Measurements from ENCODE around the gene PTCHD1. TPM values are rescaled to one million over a fixed set of nuclear protein-coding genes. Genes with fewer than 3 reads are reported as not detected.

Gene PTCHD1
- total RNA-seq, 1 donor from 2014 or later = 0.83 TPM

DNA sequence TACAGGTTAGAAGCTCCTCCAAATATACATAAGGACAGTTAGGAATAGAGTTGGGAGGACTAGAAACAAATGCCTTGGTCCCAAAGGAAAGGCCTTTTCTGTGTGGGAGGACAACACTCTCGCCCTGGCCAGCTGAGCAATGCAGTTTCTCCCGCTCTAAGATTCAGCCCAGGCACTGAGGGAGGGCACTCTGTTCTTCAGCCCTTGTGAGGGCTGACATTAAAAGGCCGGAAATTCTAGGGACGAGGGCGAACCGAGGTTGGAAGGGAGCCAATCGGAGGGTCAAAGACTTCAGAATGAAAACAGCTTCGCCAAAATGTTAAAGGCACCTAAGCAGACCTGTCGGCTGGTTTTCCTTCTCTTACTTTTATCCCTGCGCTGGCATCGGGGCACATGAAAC, 2.9 kb upstream of the PTCHD1 start:
- no peak overlapping the region for H3K27ac ChIP-seq
- TF ChIP-seq, protein P1, sequence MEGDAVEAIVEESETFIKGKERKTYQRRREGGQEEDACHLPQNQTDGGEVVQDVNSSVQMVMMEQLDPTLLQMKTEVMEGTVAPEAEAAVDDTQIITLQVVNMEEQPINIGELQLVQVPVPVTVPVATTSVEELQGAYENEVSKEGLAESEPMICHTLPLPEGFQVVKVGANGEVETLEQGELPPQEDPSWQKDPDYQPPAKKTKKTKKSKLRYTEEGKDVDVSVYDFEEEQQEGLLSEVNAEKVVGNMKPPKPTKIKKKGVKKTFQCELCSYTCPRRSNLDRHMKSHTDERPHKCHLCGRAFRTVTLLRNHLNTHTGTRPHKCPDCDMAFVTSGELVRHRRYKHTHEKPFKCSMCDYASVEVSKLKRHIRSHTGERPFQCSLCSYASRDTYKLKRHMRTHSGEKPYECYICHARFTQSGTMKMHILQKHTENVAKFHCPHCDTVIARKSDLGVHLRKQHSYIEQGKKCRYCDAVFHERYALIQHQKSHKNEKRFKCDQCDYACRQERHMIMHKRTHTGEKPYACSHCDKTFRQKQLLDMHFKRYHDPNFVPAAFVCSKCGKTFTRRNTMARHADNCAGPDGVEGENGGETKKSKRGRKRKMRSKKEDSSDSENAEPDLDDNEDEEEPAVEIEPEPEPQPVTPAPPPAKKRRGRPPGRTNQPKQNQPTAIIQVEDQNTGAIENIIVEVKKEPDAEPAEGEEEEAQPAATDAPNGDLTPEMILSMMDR (IDR thresholded peaks at IDR 0.05) = no peak
- no peaks in the 10 kb centered on the region for H3K36me3 ChIP-seq
- H3K4me3 ChIP-seq = no peak overlapping the region
- DNase-seq (no peak), ATAC-seq (no peak)
- no peaks in the 10 kb centered on the region for H3K4me1 ChIP-seq
- intact Hi-C loops (cut with DNase I) = no loop called here
- peaks cover 12% of the 10 kb centered on the region for H3K27me3 ChIP-seq (ENCODE audit: low read depth)
- no peaks in the 10 kb centered on the region for H3K9me3 ChIP-seq

DNA sequence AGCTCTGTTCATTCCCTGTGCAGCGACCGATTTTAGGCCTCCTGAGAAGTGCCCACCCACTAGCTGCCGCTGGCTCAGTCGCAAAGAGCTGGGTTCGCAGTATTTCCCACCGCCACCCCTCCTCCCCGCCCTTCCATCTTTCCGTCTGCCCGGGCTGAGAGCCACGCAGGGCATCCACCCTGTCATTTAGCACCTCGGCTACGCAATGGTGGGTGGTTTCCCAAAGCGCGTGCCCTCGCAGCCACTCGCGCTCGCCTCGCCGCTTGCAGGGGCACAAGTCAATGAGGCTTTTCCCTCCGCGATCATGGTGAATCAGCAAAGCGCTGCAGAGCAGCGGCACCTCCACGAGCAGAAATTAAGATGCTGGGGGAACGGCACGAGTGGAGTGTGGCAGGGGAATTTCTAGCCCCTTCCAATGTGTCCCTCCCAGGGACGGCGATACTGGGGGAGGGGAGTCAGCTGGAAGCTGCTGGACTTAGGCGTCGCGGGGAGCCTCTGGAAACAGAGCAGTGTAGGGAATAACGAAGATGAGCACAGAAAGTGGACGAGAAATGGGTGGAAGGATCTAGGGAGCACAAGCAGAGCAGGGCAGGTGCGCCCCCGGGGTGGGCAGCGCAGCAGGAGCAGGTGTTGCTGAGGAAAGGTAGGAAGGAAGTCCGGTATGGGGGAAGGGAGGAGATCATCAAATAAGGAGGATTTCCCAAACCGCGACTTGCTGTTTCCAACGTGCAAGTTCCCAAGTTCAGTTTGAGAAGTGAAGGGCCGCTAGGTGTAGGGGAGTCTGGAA, 2.4 kb upstream of the PTCHD1 start:
- no peak for DNase-seq
- H3K36me3 ChIP-seq = no peaks in the 10 kb centered on the region
- peak overlapping the region; percentile 25 for H3K4me3 ChIP-seq
- H3K27ac ChIP-seq = no peak overlapping the region
- no peaks in the 10 kb centered on the region for H3K9me3 ChIP-seq
- no peaks in the 10 kb centered on the region for H3K4me1 ChIP-seq
- ATAC-seq = peak; percentile 28 to 42
- TF ChIP-seq, protein P1 (IDR thresholded peaks at IDR 0.05) = no peak
- intact Hi-C loops (cut with DNase I) = no loop called here
- peaks cover 12% of the 10 kb centered on the region for H3K27me3 ChIP-seq (ENCODE audit: low read depth)

DNA sequence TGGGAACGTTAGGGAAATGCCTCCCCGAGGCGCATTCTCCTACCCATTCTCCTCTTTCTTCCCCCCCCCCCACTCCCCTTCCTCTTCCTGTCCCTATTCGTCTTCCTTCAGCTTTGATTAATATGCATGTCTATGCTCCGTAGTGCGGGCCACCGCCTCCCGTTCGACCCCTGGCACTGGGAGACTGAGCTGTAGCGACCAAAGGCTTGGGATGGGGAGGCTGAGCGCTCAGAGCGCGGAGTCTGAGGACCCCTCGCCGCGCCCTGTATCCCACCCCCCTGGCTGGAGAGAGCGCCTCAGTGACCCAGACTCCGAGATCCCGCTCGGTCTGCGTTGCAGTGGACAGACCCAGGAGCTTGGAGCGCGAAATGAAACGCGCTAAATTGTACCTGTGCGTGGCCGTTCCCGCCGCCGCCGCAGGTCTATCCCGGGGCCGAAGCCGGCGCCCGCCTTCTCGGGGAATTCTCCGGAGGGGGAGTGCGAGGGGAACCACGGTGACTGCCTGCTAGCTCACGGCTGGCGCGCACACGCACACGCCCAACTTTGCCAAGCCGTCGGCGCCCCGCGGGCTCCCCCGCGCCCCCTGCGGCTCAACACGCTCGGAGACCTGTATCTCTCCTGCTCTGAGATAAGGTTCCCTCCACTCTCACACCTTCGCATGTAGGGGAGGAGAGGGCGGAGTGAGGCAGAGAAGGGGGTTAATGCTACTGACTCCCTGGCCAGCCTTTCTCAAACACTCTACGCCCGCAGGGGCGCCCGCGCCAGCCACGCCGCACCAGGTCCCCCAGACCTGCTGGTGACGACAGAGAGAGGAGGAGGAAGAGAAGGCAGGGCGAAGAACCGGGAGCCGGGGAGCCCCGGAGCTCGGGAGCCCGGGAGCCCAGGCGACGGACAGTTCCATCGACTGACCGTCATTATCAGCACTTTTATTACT, 1.5 kb upstream of the PTCHD1 start:
- Histone ChIP-seq H3K9me3 (no peaks in the 10 kb centered on the region), H3K4me3 (peak overlapping the region; percentile 36), H3K36me3 (no peaks in the 10 kb centered on the region), H3K4me1 (no peaks in the 10 kb centered on the region), H3K27me3 (ENCODE audit: low read depth) (peaks cover 12% of the 10 kb centered on the region), H3K27ac (no peak overlapping the region)
- intact Hi-C loops (cut with DNase I) = no loop called here
- no peak for DNase-seq
- TF ChIP-seq, protein P1 (IDR thresholded peaks at IDR 0.05) = no peak
- ATAC-seq = peak; percentile 43 to 53

DNA sequence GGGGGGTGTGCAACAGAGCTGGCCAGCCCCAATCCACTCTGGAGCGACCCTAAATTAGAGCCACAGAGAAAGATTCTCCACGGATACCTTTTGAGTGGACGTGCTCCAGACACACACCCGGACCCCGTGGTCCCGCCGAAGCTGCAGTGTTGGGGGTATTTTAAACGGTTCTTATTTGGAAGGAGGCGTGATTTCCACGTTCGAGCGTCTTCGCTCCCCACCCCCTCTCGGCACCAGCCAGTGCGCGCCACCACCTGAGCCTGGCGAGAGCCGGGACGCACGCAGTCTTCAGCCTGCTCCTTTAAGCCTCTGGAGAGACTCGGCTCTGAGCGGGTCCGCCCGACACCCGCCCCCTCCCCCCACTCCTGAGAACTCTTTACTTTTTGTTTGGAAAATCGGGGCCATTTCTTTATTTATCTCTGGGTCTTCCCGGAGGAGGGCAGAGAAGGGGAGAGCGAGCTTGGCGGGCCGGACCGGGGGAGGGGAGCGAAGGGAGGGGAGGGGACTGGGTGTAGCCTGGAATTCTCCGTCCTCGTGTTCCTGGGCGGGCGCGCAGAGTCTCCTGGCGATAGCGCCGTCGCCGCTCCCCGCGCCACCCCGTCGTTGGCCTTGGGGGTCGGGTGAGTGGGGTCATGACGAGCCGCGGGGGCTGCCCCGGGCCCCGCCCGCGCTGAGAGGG, 668 bp upstream of the PTCHD1 start:
- intact Hi-C loops (cut with DNase I) = no loop called here
- peak overlapping the region; percentile 36 for H3K4me3 ChIP-seq
- H3K27me3 ChIP-seq (ENCODE audit: low read depth) = peaks cover 12% of the 10 kb centered on the region
- DNase-seq (no peak), ATAC-seq (peak; percentile 58 to 73)
- no peaks in the 10 kb centered on the region for H3K4me1 ChIP-seq
- H3K27ac ChIP-seq = no peak overlapping the region
- no peaks in the 10 kb centered on the region for H3K36me3 ChIP-seq
- no peaks in the 10 kb centered on the region for H3K9me3 ChIP-seq
- TF ChIP-seq, protein P1 (IDR thresholded peaks at IDR 0.05) = no peak

DNA sequence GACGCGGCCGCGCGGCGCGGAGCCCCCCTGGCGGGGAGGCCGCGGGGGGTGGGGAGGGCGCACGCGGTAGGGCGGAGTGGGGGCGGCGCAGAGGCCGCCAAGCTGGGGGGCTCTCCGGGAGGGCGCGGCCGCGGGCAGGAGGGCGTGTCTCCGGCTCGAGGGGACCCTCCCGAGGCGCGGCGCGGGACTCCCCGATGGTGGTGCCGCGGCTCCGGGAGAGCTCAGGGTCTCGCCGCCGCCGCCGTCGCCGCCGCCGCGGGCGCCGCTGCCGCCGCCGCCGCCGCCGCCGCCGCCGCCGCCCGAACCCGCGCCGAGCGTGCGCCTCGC, 165 bp upstream of the PTCHD1 start:
- no peak for DNase-seq
- H3K4me3 ChIP-seq = peak overlapping the region; percentile 36

More for the DNA sequence above, 165 bp upstream of the PTCHD1 start:
- Histone ChIP-seq H3K27me3 (ENCODE audit: low read depth) (peaks cover 12% of the 10 kb centered on the region), H3K4me1 (no peaks in the 10 kb centered on the region), H3K9me3 (no peaks in the 10 kb centered on the region), H3K36me3 (no peaks in the 10 kb centered on the region), H3K27ac (no peak overlapping the region)
- intact Hi-C loops (cut with DNase I) = no loop called here
- TF ChIP-seq, protein P1 (IDR thresholded peaks at IDR 0.05) = no peak
- ATAC-seq = no peak

All from lower lobe of right lung (tissue), 2 donors.